Subcutaneous adipose tissue (tissue), 4 donors: ENCODE measurements around the gene C20orf173. TPM values are rescaled to one million over a fixed set of nuclear protein-coding genes. Genes with fewer than 3 reads are reported as not detected.

Experiments used
- CTCF ChIP-seq: fragments of 450-650 bp; IDR thresholded peaks from one replicate; pipeline ENCODE4 v1.5.1; 2016; ENCODE audit warnings: low read depth, mild to moderate bottlenecking, control low read depth, antibody characterized with exemption, moderate library complexity
- total RNA-seq, 4 donors: library from RNA; depleted of rRNA; stranded (reverse); fragments of >200 nt; gene quantifications; one replicate each; pipeline ENCODE4 v1.1.0, GENCODE V29; 2016

The C20orf173 gene
- total RNA-seq, 4 donors from 2014 or later, result not detected

GRCh38 chr20:35496481-35496880, 33.0 kb downstream of the C20orf173 start:
- TF ChIP-seq CTCF, result no peak

GRCh38 chr20:35492352-35492751, 37.1 kb downstream of the C20orf173 start:
- TF ChIP-seq CTCF, result no peak

GRCh38 chr20:35491823-35492222, 37.6 kb downstream of the C20orf173 start:
- TF ChIP-seq CTCF, result no peak

GRCh38 chr20:35490736-35491181, 38.7 kb downstream of the C20orf173 start:
- TF ChIP-seq CTCF, result no peak

GRCh38 chr20:35489717-35490116, 39.7 kb downstream of the C20orf173 start:
- no peak for TF ChIP-seq CTCF

GRCh38 chr20:35487479-35487878, 42.0 kb downstream of the C20orf173 start:
- no peak for TF ChIP-seq CTCF

GRCh38 chr20:35479798-35480197, 49.7 kb downstream of the C20orf173 start:
- TF ChIP-seq CTCF, result no peak
